HEK293 (cell line): ENCODE measurements around the gene SCUBE1.

ENCODE experiments used
- CTCF ChIA-PET: fragments of 350-600 bp; formaldehyde crosslinking; extraction: SDS; loops from one replicate; lab custom pipeline; 2021; ENCODE audit warnings: antibody characterized with exemption; lab: Yijun Ruan, JAX
- POLR2A ChIA-PET: fragments of 300-600 bp; formaldehyde crosslinking; extraction: SDS; loops from one replicate; lab custom pipeline; 2020; ENCODE audit warnings: antibody characterized with exemption, inconsistent platforms; lab: Yijun Ruan, JAX
- H3K27ac ChIP-seq: fragments of 200-500 bp; sonication (Bioruptor generic); 2 replicates; pipeline ENCODE4 v1.5.1; 2014; ENCODE audit warnings: low read depth, low read length, control low read depth, inconsistent platforms; ENCODE audit errors: extremely low read depth
- H3K36me3 ChIP-seq, 2 experiments: fragments of 200-500 bp in 1 of 2; sonication (Bioruptor generic) in 1 of 2; 1 replicate in 1 of 2; 2 replicates in 1 of 2; pipeline ENCODE4 v1.5.1; 2014 to 2017; ENCODE audit warnings: inconsistent platforms in 2 of 2, low read length in 2 of 2; ENCODE audit not compliant: control insufficient read depth in 2 of 2, insufficient read depth in 1 of 2
- H3K4me1 ChIP-seq: fragments of 200-500 bp; sonication (Bioruptor generic); 2 replicates; pipeline ENCODE4 v1.5.1; 2014; ENCODE audit warnings: mild to moderate bottlenecking, low read length, inconsistent platforms; ENCODE audit not compliant: control insufficient read depth, insufficient read depth
- H3K4me3 ChIP-seq: 2 replicates; pipeline ENCODE4 v1.5.1; 2011; ENCODE audit warnings: low read depth, mild to moderate bottlenecking, control low read depth, low read length, moderate library complexity
- H3K9me3 ChIP-seq: fragments of 200-500 bp; sonication (Bioruptor generic); 2 replicates; pipeline ENCODE4 v1.5.1; 2014; ENCODE audit warnings: low read depth, low read length, inconsistent platforms; ENCODE audit not compliant: control insufficient read depth, insufficient read depth
- MYNN ChIP-seq: fragments of 450-650 bp; formaldehyde crosslinking; IDR thresholded peaks from 2 replicates; pipeline ENCODE4 v1.5.1; 2016; ENCODE audit warnings: missing biosample characterization, missing genetic modification characterization, borderline replicate concordance
- MZF1 ChIP-seq: fragments of 450-650 bp; formaldehyde crosslinking; IDR thresholded peaks from 2 replicates; pipeline ENCODE4 v1.5.1; 2017; ENCODE audit warnings: missing biosample characterization, missing genetic modification characterization, borderline replicate concordance
- REST ChIP-seq: fragments of 450-650 bp; formaldehyde crosslinking; IDR thresholded peaks from 2 replicates; pipeline ENCODE4 v1.5.1; 2016; ENCODE audit warnings: missing biosample characterization, missing genetic modification characterization
- WT1 ChIP-seq: fragments of 450-650 bp; formaldehyde crosslinking; IDR thresholded peaks from 2 replicates; pipeline ENCODE4 v1.5.1; 2016; ENCODE audit warnings: missing biosample characterization, missing genetic modification characterization
- ZBTB48 ChIP-seq: fragments of 450-650 bp; formaldehyde crosslinking; IDR thresholded peaks from 2 replicates; pipeline ENCODE4 v1.5.1; 2016; ENCODE audit warnings: missing biosample characterization, missing genetic modification characterization
- ZFP37 ChIP-seq: fragments of 450-650 bp; formaldehyde crosslinking; IDR thresholded peaks from 2 replicates; pipeline ENCODE4 v1.5.1; 2016; ENCODE audit warnings: missing biosample characterization, missing genetic modification characterization
- ZNF10 ChIP-seq: fragments of 450-650 bp; formaldehyde crosslinking; IDR thresholded peaks from 2 replicates; pipeline ENCODE4 v1.5.1; 2017; ENCODE audit warnings: missing biosample characterization, missing genetic modification characterization
- ZNF112 ChIP-seq: fragments of 450-650 bp; formaldehyde crosslinking; IDR thresholded peaks from 2 replicates; pipeline ENCODE4 v1.5.0; 2017; ENCODE audit warnings: missing biosample characterization, missing genetic modification characterization
- ZNF157 ChIP-seq: fragments of 450-650 bp; formaldehyde crosslinking; IDR thresholded peaks from 2 replicates; pipeline ENCODE4 v1.5.1; 2016; ENCODE audit warnings: missing biosample characterization, missing genetic modification characterization
- ZNF174 ChIP-seq: fragments of 450-650 bp; formaldehyde crosslinking; IDR thresholded peaks from 2 replicates; pipeline ENCODE4 v1.5.0; 2017; ENCODE audit warnings: missing biosample characterization, mild to moderate bottlenecking, missing genetic modification characterization
- ZNF18 ChIP-seq: fragments of 450-650 bp; formaldehyde crosslinking; IDR thresholded peaks from 2 replicates; pipeline ENCODE4 v1.5.1; 2016; ENCODE audit warnings: missing biosample characterization, missing genetic modification characterization
- ZNF184 ChIP-seq: fragments of 450-650 bp; IDR thresholded peaks from 2 replicates; pipeline ENCODE4 v1.5.1; 2018; ENCODE audit warnings: missing biosample characterization, mild to moderate bottlenecking, missing genetic modification characterization
- ZNF24 ChIP-seq: fragments of 450-650 bp; formaldehyde crosslinking; IDR thresholded peaks from 2 replicates; pipeline ENCODE4 v1.5.1; 2016; ENCODE audit warnings: missing biosample characterization, missing genetic modification characterization
- ZNF354C ChIP-seq: fragments of 450-650 bp; formaldehyde crosslinking; IDR thresholded peaks from 2 replicates; pipeline ENCODE4 v1.5.1; 2016; ENCODE audit warnings: missing biosample characterization, missing genetic modification characterization, low read depth, borderline replicate concordance
- ZNF394 ChIP-seq: fragments of 450-650 bp; formaldehyde crosslinking; IDR thresholded peaks from 2 replicates; pipeline ENCODE4 v1.5.1; 2016; ENCODE audit warnings: missing biosample characterization, missing genetic modification characterization, mild to moderate bottlenecking, moderate library complexity, borderline replicate concordance
- ZNF426 ChIP-seq: fragments of 450-650 bp; formaldehyde crosslinking; IDR thresholded peaks from 2 replicates; pipeline ENCODE4 v1.5.1; 2017; ENCODE audit warnings: missing biosample characterization, missing genetic modification characterization, mild to moderate bottlenecking, inconsistent platforms, moderate library complexity
- ZNF501 ChIP-seq: fragments of 450-650 bp; formaldehyde crosslinking; IDR thresholded peaks from 2 replicates; pipeline ENCODE4 v1.5.1; 2016; ENCODE audit warnings: missing biosample characterization, missing genetic modification characterization
- ZNF610 ChIP-seq: fragments of 450-650 bp; formaldehyde crosslinking; IDR thresholded peaks from 2 replicates; pipeline ENCODE4 v1.5.1; 2016; ENCODE audit warnings: missing biosample characterization, missing genetic modification characterization, borderline replicate concordance
- ZNF623 ChIP-seq: fragments of 450-650 bp; formaldehyde crosslinking; IDR thresholded peaks from 2 replicates; pipeline ENCODE4 v1.5.1; 2016; ENCODE audit warnings: missing biosample characterization, missing genetic modification characterization
- TF ChIP-seq, protein P1 (sequence below): fragments of 450-650 bp; formaldehyde crosslinking; conservative IDR thresholded peaks from 2 replicates; pipeline ENCODE4 v1.5.1; 2016; ENCODE audit warnings: low read depth, missing biosample characterization, missing genetic modification characterization

SCUBE1 gene

GRCh38 chr22:43202326-43202725 lies 140.8 kb downstream of the SCUBE1 start:
- no peaks in the 10 kb centered on the region for H3K36me3 ChIP-seq
- ChIA-PET CTCF (interaction anchor here (0.6 to 2.4 kb wide), 2 partner anchors 14 to 184 kb away, joined by 3 to 13 read pairs; no protein-coding TSS in a partner anchor), POLR2A (interaction anchor here (3.9 kb wide), 1 partner anchor 15 kb away, joined by 20 read pairs; no protein-coding TSS in a partner anchor)
- no peak overlapping the region for H3K4me3 ChIP-seq
- no peaks in the 10 kb centered on the region for H3K9me3 ChIP-seq
- TF ChIP-seq ZNF623 (tag by site-specific recombination) (no peak), MZF1 (tag by site-specific recombination) (no peak), ZNF426 (tag by site-specific recombination) (no peak), ZNF112 (tag by site-specific recombination) (no peak), ZBTB48 (tag by site-specific recombination) (no peak), WT1 (tag by site-specific recombination) (no peak), ZNF354C (no peak), ZFP37 (tag by site-specific recombination) (no peak), ZNF610 (tag by site-specific recombination) (no peak), ZNF24 (tag by site-specific recombination) (no peak), ZNF184 (no peak), ZNF157 (tag by site-specific recombination) (no peak), ZNF174 (tag by site-specific recombination) (no peak), MYNN (no peak), ZNF10 (no peak), ZNF394 (tag by site-specific recombination) (no peak), REST (no peak), ZNF18 (no peak), ZNF501 (no peak)
- TF ChIP-seq, protein P1, sequence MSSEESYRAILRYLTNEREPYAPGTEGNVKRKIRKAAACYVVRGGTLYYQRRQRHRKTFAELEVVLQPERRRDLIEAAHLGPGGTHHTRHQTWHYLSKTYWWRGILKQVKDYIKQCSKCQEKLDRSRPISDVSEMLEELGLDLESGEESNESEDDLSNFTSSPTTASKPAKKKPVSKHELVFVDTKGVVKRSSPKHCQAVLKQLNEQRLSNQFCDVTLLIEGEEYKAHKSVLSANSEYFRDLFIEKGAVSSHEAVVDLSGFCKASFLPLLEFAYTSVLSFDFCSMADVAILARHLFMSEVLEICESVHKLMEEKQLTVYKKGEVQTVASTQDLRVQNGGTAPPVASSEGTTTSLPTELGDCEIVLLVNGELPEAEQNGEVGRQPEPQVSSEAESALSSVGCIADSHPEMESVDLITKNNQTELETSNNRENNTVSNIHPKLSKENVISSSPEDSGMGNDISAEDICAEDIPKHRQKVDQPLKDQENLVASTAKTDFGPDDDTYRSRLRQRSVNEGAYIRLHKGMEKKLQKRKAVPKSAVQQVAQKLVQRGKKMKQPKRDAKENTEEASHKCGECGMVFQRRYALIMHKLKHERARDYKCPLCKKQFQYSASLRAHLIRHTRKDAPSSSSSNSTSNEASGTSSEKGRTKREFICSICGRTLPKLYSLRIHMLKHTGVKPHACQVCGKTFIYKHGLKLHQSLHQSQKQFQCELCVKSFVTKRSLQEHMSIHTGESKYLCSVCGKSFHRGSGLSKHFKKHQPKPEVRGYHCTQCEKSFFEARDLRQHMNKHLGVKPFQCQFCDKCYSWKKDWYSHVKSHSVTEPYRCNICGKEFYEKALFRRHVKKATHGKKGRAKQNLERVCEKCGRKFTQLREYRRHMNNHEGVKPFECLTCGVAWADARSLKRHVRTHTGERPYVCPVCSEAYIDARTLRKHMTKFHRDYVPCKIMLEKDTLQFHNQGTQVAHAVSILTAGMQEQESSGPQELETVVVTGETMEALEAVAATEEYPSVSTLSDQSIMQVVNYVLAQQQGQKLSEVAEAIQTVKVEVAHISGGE (tag by site-specific recombination), result no peak
- H3K27ac ChIP-seq, result no peak overlapping the region
- no peaks in the 10 kb centered on the region for H3K4me1 ChIP-seq
